GM06990 (cell line): Measurements from ENCODE around the gene DNAH9.

Source experiments
- DNase-seq: peaks from one replicate; pipeline ENCODE4 v3.0.0-alpha.2; 2011; ENCODE audit not compliant: insufficient read length; ENCODE audit errors: extremely low read depth
- H3K27me3 ChIP-seq: replicated peaks from 2 replicates; pipeline ENCODE4 v1.6.0; 2011; ENCODE audit warnings: low read length; ENCODE audit not compliant: control insufficient read depth, insufficient read depth
- H3K36me3 ChIP-seq: 2 replicates; pipeline ENCODE4 v1.5.1; 2011; ENCODE audit warnings: low read length; ENCODE audit not compliant: control insufficient read depth, insufficient read depth
- H3K4me3 ChIP-seq: replicated peaks from 2 replicates; pipeline ENCODE4 v1.5.1; 2011; ENCODE audit warnings: low read depth, mild to moderate bottlenecking, control low read depth, low read length
- CTCF ChIP-seq: IDR thresholded peaks from 2 replicates; pipeline ENCODE4 v1.5.1; 2011; ENCODE audit warnings: low read length, control low read depth, mild to moderate bottlenecking, inconsistent platforms; ENCODE audit not compliant: insufficient read depth, poor library complexity, severe bottlenecking

Gene DNAH9

GRCh38 chr17:11564589-11565380, 33.5 kb upstream of the DNAH9 start:
- no peak for TF ChIP-seq CTCF
- no peaks in the 10 kb centered on the region for H3K27me3 ChIP-seq
- DNase-seq, result no peak
- H3K4me3 ChIP-seq, result no peak overlapping the region
- H3K36me3 ChIP-seq, result no peaks in the 10 kb centered on the region

GRCh38 chr17:11565591-11565990, 32.7 kb upstream of the DNAH9 start:
- no peak for DNase-seq
- no peaks in the 10 kb centered on the region for H3K27me3 ChIP-seq
- H3K4me3 ChIP-seq, result no peak overlapping the region
- no peak for TF ChIP-seq CTCF
- H3K36me3 ChIP-seq, result no peaks in the 10 kb centered on the region

DNA sequence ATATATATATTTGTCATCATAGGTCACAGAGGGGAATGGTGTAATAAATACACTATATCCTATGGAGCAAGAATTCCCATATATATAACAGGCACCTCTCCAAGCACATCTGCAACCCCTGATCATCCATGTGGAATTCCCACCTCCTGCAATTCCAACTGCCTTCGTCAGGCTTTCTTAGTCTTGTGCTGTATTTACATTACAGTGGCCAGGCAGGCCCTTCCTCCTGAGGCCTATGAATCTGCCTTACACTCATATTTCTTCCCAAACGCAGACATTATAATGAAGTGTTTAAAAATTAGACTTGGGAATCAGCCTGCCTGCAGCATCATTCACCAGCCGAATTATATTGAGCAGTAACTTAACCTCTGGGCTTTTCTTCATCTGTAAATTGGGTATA, 19.3 kb upstream of the DNAH9 start:
- no peak for DNase-seq
- no peak for TF ChIP-seq CTCF
- H3K27me3 ChIP-seq, result no peaks in the 10 kb centered on the region
- H3K36me3 ChIP-seq, result no peaks in the 10 kb centered on the region
- no peak overlapping the region for H3K4me3 ChIP-seq

DNA sequence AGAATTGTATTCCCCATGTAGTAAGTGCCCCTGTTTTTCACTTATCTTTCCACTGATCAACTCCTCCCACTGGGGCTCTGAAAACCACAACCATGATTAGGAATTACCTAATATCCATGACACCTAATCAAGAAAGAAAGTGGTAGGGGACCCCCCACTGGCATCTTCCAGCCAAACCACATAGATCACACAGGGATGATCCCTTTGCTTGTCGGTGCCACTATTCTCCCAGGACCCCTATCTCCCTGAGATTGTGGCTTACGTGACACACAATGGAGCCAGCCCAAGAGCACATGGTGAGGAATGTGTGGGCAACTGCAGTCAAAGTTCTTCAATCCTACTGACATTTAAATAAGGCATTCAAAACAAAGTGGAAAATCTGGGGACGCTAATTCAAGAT, 17.6 kb upstream of the DNAH9 start:
- Histone ChIP-seq H3K27me3 (no peaks in the 10 kb centered on the region), H3K36me3 (no peaks in the 10 kb centered on the region), H3K4me3 (no peak overlapping the region)
- no peak for TF ChIP-seq CTCF
- DNase-seq, result no peak

DNA sequence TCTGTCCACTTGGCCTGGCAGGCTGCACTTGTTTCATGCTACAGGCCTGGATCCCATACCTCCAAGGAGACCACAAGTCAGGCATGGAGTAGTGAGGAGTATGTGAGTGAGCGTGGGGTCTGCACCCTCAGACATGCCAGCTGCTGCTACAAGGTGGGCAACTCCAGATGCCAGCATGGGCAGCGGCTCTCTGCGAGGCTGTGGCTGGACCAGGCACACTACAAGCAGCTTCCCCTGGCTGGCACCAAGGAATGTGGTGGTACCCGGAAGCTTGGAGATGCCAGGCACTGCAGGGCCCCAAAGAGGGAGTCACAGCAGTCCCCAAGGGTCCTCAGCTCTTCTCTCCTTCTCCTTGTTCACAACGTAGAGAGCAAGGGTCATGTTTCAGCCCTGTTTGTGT, 16.1 kb upstream of the DNAH9 start:
- DNase-seq, result no peak
- no peaks in the 10 kb centered on the region for H3K27me3 ChIP-seq
- H3K36me3 ChIP-seq, result no peaks in the 10 kb centered on the region
- H3K4me3 ChIP-seq, result no peak overlapping the region
- TF ChIP-seq CTCF, result no peak

- H3K4me3 ChIP-seq, result no peak overlapping the region
- no peaks in the 10 kb centered on the region for H3K36me3 ChIP-seq
- TF ChIP-seq CTCF, result no peak
- no peaks in the 10 kb centered on the region for H3K27me3 ChIP-seq
- DNase-seq, result no peak
Measured at GRCh38 chr17:11583306-11583992, 14.8 kb upstream of the DNAH9 start.
